Stomach (tissue), 9 donors: Measurements from ENCODE around the gene PLCD1. TPM values are rescaled to one million over a fixed set of nuclear protein-coding genes. Genes with fewer than 3 reads are reported as not detected.
"Not testable (repeated sequence)": the region's sequence is repeated elsewhere in the genome, so short reads cannot be mapped to it uniquely, and the experiment has no call there.

ENCODE experiments used
- DNase-seq, 2 donors: peaks; one replicate each; pipeline versions ENCODE4 v3.0.0 to v3.0.0-alpha.2; 2013 to 2019
- H3K27ac ChIP-seq, 5 donors: fragments of 200-600 bp in 4 of 5; sonication (generic) in 4 of 5; one replicate each; pipeline ENCODE4 v1.5.1; 2013 to 2019; ENCODE audit warnings: mild to moderate bottlenecking in 1 of 5, moderate library complexity in 1 of 5
- H3K27me3 ChIP-seq, 3 donors: fragments of 200-600 bp; sonication (generic); one replicate each; pipeline ENCODE4 v1.5.1; 2017 to 2019; ENCODE audit warnings: mixed run types in 1 of 3
- H3K36me3 ChIP-seq, 4 donors: fragments of 200-600 bp; sonication (generic); 1 replicate in 3 of 4; 2 replicates in 1 of 4; pipeline ENCODE4 v1.5.1; 2016 to 2019
- H3K4me1 ChIP-seq, 4 donors: fragments of 200-600 bp; sonication (generic); one replicate each; pipeline ENCODE4 v1.5.1; 2016 to 2019
- H3K4me3 ChIP-seq, 4 donors: fragments of 200-600 bp; sonication (generic) in 3 of 4; one replicate each; pipeline ENCODE4 v1.5.1; 2016 to 2019; ENCODE audit warnings: mild to moderate bottlenecking in 1 of 4
- H3K9me3 ChIP-seq, 4 donors: fragments of 200-600 bp; sonication (generic); one replicate each; pipeline ENCODE4 v1.5.1; 2016 to 2019
- EP300 ChIP-seq: sonication (generic); formaldehyde crosslinking; IDR thresholded peaks from one replicate; pipeline ENCODE4 v1.6.1; 2017; ENCODE audit warnings: antibody characterized with exemption
- POLR2A ChIP-seq, 4 donors: fragments of 450-650 bp; IDR thresholded peaks; one replicate each; pipeline ENCODE4 v1.6.1; 2016; ENCODE audit warnings: antibody characterized with exemption in 4 of 4, control low read depth in 2 of 4, mild to moderate bottlenecking in 1 of 4, moderate library complexity in 1 of 4
- POLR2AphosphoS5 ChIP-seq, 3 donors: sonication (generic); formaldehyde crosslinking; IDR thresholded peaks; one replicate each; pipeline ENCODE4 v1.6.1; 2016; ENCODE audit warnings: antibody characterized with exemption in 3 of 3
- WGBS, 5 donors: extraction: QIAGEN DNeasy Blood & Tissue Kit in 3 of 5; methylation state at CpG; one replicate each; pipeline versions ENCODE4 v1.1.5 to v1.1.7; 2013 to 2018; 5-methylcytosine and 5-hydroxymethylcytosine counted together
- intact Hi-C: fragments of 100-400 bp; cut with DNase I; formaldehyde crosslinking; loops from one replicate; pipeline ENCODE4 v1.15.1; 2023; ENCODE audit warnings: low total_unique reads
- polyA plus RNA-seq, 3 donors: library from polyadenylated mRNA; stranded (reverse); fragments of 200-250 nt; gene quantifications; one replicate each; pipeline ENCODE4 v1.2.3, GENCODE V29; 2013
- total RNA-seq, 5 donors: library from RNA; depleted of rRNA; stranded (reverse); fragments of >200 nt; gene quantifications; one replicate each; pipeline versions ENCODE4 v1.1.0 to v1.2.3, GENCODE V29; 2014 to 2016
- TF ChIP-seq, protein P1 (sequence below), 7 experiments: fragments of 450-650 bp in 4 of 7; fragments of 200-600 bp in 3 of 7; sonication (generic) in 3 of 7; IDR thresholded peaks; one replicate each; pipeline ENCODE4 v1.5.1; 2016 to 2019; ENCODE audit warnings: antibody characterized with exemption in 7 of 7, control low read depth in 2 of 7, mild to moderate bottlenecking in 1 of 7
- donor health status: healthy with polysubstance abuse.
- donor health status: Bipolar disorder and iron deficiency.
- donor health status: healthy.

The PLCD1 gene
- total and polyA plus RNA-seq, 8 donors, result 8.2 to 73.9 (median 13.7) TPM

DNA sequence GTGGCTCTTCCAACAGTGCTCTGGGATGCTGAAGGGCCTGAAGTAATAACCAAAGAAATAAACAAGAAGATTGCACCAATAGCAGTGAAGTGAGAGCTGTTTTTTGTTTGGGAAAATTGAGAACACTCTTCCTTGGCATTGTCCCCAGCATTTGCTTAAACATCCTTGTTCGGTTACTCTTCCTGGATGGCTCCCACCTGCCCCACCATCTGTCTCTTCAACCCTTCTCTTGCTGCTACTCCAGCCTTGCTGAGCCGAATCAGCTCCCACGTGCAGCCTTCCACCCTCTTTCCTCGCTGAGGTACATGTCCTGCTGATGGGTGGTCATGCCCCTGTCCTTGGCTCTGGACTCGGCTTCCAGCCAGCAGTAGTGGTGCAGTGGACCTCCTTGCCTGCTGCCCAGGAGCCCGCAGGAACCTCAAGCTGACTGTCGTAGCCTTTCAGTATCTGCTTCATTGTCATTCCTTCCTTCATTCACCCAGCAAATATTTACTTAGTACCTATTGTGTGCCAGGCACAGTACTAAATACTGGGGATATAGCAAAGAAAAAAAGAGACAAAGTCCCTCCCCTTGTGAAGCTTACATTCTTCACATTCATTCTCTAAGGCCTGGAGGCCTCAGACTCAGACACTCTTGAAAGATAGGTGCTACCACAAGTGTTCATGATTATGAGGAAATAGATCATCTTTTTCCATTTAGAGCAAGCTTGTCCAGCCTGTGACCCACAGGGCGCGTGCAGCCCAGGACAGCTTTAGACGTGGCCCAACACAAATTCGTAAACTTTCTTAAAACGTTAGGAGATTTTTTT, 56.0 kb downstream of the PLCD1 start:
- Histone ChIP-seq H3K27ac (peak overlapping the region in 1 of 5 donors; percentile 6), H3K4me1 (peaks cover 28 to 47% (median 31%) of the 10 kb centered on the region in 4 donors), H3K27me3 (no peaks in the 10 kb centered on the region), H3K36me3 (peaks cover 5 to 60% (median 48%) of the 10 kb centered on the region in 4 donors), H3K9me3 (no peaks in the 10 kb centered on the region), H3K4me3 (no peak overlapping the region)
- 62 to 77% (median 70%) methylated on average over 12 of the region's 12 CpGs for WGBS, 5 donors
- TF ChIP-seq POLR2AphosphoS5 (IDR thresholded peaks at IDR 0.05) (no peak), POLR2A (IDR thresholded peaks at IDR 0.05) (no peak), EP300 (no peak)
- TF ChIP-seq, protein P1, sequence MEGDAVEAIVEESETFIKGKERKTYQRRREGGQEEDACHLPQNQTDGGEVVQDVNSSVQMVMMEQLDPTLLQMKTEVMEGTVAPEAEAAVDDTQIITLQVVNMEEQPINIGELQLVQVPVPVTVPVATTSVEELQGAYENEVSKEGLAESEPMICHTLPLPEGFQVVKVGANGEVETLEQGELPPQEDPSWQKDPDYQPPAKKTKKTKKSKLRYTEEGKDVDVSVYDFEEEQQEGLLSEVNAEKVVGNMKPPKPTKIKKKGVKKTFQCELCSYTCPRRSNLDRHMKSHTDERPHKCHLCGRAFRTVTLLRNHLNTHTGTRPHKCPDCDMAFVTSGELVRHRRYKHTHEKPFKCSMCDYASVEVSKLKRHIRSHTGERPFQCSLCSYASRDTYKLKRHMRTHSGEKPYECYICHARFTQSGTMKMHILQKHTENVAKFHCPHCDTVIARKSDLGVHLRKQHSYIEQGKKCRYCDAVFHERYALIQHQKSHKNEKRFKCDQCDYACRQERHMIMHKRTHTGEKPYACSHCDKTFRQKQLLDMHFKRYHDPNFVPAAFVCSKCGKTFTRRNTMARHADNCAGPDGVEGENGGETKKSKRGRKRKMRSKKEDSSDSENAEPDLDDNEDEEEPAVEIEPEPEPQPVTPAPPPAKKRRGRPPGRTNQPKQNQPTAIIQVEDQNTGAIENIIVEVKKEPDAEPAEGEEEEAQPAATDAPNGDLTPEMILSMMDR (IDR thresholded peaks at IDR 0.05), result no peak
- intact Hi-C loops, result no loop called here
- peak in 1 of 2 donors; percentile 56 for DNase-seq

GRCh38 chr3:37972056-37972455, 57.4 kb downstream of the PLCD1 start:
- intact Hi-C loops, H3K27ac ChIP-seq, H3K4me3 ChIP-seq, H3K27me3 ChIP-seq, DNase-seq, H3K9me3 ChIP-seq: not testable (repeated sequence)
- WGBS, 5 donors, result 85 to 94% (median 92%) methylated on average over 8 of the region's 8 CpGs
- Histone ChIP-seq H3K36me3 (peaks cover 5 to 53% (median 39%) of the 10 kb centered on the region in 4 donors), H3K4me1 (peaks cover 29 to 54% (median 36%) of the 10 kb centered on the region in 4 donors)

DNA sequence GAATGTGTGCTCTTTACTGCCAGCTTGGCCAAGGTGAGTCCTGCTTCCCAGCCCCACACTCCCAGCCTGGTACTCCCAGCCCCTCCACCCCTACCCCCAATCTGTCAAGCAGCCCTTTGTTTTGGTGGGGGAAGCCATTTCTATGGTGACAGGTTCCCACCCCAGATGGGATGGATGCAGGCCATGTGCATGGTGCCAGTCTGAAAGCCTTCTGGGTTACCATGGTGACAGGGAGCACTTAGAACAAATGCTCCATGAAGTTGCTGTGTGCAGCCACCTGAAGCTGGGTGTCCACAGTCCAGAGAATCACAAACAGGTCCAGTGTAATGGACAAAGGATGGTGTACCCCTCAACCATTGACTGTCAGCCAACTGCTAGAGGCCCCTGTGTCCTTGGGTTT, 58.0 kb downstream of the PLCD1 start:
- TF ChIP-seq, protein P1 (IDR thresholded peaks at IDR 0.05), result no peak
- TF ChIP-seq POLR2AphosphoS5 (IDR thresholded peaks at IDR 0.05) (no peak), EP300 (no peak), POLR2A (IDR thresholded peaks at IDR 0.05) (no peak)
- intact Hi-C loops, result no loop called here
- Histone ChIP-seq H3K36me3 (peaks cover under 1 to 48% (median 34%) of the 10 kb centered on the region in 4 donors), H3K27ac (peak overlapping the region in 1 of 5 donors; percentile 70), H3K27me3 (no peaks in the 10 kb centered on the region), H3K4me1 (peaks cover 29 to 58% (median 40%) of the 10 kb centered on the region in 4 donors), H3K4me3 (no peak overlapping the region), H3K9me3 (no peaks in the 10 kb centered on the region)
- no peak for DNase-seq

DNA sequence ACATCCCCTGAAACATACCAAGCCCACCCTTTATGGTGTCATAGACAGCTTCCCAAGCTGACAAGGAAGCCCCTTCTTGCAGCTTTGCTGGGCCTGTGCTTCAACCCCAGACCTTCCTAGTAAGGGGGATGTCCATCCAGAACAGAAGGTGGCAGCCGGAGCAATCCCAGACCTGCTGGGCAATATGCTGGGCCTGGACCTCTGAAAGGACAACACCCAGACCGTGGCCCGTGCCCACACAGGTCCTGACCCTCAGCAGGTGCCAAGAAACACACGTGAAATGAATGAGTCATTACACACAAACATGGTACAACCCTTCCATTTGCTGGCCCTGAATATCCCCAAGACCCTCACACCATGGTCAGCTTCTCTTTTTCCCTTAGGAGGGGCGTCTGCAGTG, 58.6 kb downstream of the PLCD1 start:
- H3K36me3 ChIP-seq, result peaks cover 0 to 41% (median 28%) of the 10 kb centered on the region in 4 donors
- peak overlapping the region in 1 of 5 donors; percentile 70 for H3K27ac ChIP-seq
- intact Hi-C loops, result no loop called here
- DNase-seq, result peak in 1 of 2 donors; percentile 70
- peaks cover 29 to 58% (median 44%) of the 10 kb centered on the region in 4 donors for H3K4me1 ChIP-seq
- no peak overlapping the region for H3K4me3 ChIP-seq
- WGBS, 5 donors, result 48 to 88% (median 53%) methylated on average over 1 to 5 of the region's 5 CpGs
- H3K9me3 ChIP-seq, result no peaks in the 10 kb centered on the region
- TF ChIP-seq EP300, result no peak
- peak in 1 of 3 donors; percentile 53 for TF ChIP-seq POLR2AphosphoS5 (IDR thresholded peaks at IDR 0.05)
- H3K27me3 ChIP-seq, result no peaks in the 10 kb centered on the region

DNA sequence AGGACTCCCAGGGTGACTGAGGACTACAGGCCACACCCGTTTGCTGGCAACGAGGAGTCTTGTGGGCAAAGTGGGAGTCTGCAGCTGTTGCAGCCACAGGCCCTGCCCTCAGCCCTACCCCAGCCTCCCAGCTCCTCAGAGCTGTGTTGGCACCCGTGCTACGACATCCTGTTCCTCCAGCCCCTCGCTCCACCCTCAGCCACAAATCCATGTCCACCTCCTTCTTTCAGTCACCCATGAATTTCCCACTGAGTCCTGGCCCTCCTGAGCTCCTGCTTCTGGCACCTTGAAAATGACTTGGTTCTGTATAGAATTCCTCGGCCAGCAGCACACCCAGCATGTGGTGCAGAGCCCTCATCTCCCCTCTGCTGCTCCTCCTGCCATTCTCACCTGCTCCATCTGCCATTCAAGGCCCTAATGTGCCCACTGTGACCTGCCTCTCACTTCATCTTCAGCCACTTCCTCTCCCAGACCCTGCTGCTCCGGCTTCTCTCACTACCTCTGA, 59.8 kb downstream of the PLCD1 start:
- peak in 1 of 2 donors; percentile 37 for DNase-seq
- Histone ChIP-seq H3K4me1 (peaks cover 33 to 61% (median 55%) of the 10 kb centered on the region in 4 donors), H3K36me3 (peaks cover 0 to 33% (median 24%) of the 10 kb centered on the region in 4 donors), H3K27me3 (no peaks in the 10 kb centered on the region), H3K4me3 (no peak overlapping the region), H3K27ac (peak overlapping the region in 4 of 5 donors; percentile 13 to 70 (median 43)), H3K9me3 (no peaks in the 10 kb centered on the region)
- WGBS, 5 donors, result 33 to 59% (median 38%) methylated on average over 7 of the region's 7 CpGs
- TF ChIP-seq, protein P1 (IDR thresholded peaks at IDR 0.05), result no peak
- TF ChIP-seq POLR2A (IDR thresholded peaks at IDR 0.05) (no peak), POLR2AphosphoS5 (IDR thresholded peaks at IDR 0.05) (no peak), EP300 (no peak)
- intact Hi-C loops, result loop anchor here (10.0 kb wide), 1 partner anchor 115 kb away; no protein-coding TSS in a partner anchor
